GM11168 (cell line): ENCODE data around the gene BAMBI.

Experiments
- in situ Hi-C: fragments of 300-500 bp; cut with MboI; formaldehyde crosslinking; loops from one replicate; pipeline ENCODE4 v1.12.0; 2022; ENCODE audit warnings: low sequenced_read_pairs; ENCODE audit not compliant: unreplicated experiment

The BAMBI gene

GRCh38 chr10:28669227-28670173, 7.8 kb upstream of the BAMBI start:
- in situ Hi-C loops: loop anchor here (5.0 to 25.0 kb wide), 3 partner anchors 318 to 635 kb away; no protein-coding TSS in a partner anchor

- in situ Hi-C loops: loop anchor here (25.0 kb wide), 1 partner anchor 463 kb away; no protein-coding TSS in a partner anchor
These were observed 2.5 kb upstream of the BAMBI start for GRCh38 chr10:28674782-28675181.

DNA sequence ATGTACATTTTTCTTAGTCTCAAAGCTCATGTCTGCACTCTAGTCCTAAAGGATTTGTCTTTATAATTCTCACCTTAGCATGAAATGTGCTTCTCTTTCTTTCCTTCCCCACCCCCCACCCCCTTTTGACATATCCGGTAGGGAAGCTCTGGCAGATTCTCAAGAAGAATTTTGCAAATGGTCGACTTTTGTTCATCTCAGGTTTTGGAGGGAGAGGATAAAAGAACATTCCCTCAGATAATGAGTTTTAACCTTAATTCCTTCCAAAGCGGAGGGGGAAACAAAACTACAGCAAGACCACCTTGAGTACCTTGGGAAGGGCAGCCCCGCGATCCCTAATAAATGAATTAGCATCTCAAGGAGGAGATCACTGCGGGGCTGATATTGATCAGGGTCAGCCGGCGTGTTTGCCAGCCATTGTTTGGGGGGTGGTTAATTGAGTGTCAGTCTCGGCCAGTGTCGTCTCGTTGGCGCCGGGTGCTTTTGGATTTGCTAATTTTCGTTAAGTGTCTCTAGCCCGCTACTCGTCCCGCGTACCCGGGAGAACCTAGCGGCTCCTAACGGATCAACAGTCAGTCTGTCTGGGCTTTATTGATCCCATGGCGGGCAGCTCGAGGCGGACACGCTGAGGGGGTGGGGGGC, 874 bp upstream of the BAMBI start:
- in situ Hi-C loops: no loop called here

DNA sequence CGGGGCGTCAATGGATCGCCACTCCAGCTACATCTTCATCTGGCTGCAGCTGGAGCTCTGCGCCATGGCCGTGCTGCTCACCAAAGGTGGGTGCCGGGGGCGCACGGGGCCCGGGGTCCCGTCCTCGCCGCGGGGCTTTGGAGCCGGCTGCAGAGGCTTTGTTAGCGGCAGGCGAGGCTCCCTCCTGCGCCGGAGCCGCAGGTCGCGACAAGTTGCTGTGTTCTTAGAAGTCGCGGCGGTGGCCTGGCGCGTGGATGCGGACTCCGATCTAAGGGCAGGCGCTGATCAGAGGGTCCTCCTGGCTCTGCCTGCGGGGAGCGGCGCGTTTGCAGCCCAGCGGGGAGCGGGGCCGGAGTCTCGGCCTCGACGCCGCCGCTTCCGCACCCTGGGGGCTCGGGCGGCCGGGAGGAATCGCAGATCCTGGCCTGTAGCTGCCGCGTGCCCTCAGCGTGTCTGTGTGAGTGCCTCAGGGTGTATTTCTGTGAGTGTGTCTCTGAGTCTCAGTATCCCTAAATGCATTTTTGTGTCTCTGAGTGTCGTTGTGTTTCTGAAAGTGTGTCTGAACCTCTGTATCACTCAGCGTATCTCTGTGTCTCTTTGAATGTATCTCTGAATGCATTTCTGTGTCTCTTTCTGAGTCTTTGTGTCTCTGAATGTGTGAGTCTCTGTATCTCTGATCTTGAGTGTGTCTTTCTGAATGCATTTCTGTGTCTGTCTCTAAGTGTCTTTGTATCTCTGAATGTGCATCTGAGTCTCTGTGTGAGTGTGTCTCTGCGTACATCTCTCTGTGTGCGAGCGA, 766 bp downstream of the BAMBI start:
- in situ Hi-C loops: no loop called here

DNA sequence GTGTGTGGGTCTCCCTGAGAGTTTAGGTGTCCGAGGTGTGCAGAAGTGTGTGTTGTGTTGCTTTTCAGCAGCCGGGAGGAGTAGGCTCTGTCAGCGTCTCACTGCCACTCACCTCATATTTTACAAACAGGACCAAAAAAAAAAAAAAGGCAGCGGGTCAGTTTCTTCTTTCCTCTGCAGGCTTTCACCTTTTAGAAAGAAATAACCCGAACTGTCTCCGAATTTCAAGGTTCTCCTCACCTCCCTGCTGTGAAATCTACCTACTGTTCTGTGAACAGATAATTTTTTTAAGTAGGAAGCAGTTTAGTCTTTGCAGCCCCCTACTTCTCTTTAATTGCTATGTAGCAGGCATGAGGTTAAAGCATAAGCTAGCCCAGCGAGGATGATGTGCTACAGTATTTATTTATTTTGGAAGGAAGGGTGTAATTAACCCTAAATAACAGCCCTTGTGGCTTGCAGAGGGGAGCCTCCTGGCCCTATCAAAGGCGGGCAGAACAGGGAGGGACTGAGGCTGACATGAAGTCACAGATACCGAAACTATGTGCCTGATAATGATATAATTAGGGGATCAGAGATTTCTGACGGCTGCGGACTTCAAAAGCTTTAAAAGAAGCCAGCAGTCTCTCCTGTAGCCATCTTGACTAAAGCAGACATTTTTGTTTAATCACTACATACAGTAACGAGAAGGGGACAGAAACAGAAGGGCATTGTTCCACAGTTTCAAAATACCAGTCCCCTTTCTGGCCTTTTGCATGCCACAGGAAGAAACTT, 1.6 kb downstream of the BAMBI start:
- in situ Hi-C loops: no loop called here

DNA sequence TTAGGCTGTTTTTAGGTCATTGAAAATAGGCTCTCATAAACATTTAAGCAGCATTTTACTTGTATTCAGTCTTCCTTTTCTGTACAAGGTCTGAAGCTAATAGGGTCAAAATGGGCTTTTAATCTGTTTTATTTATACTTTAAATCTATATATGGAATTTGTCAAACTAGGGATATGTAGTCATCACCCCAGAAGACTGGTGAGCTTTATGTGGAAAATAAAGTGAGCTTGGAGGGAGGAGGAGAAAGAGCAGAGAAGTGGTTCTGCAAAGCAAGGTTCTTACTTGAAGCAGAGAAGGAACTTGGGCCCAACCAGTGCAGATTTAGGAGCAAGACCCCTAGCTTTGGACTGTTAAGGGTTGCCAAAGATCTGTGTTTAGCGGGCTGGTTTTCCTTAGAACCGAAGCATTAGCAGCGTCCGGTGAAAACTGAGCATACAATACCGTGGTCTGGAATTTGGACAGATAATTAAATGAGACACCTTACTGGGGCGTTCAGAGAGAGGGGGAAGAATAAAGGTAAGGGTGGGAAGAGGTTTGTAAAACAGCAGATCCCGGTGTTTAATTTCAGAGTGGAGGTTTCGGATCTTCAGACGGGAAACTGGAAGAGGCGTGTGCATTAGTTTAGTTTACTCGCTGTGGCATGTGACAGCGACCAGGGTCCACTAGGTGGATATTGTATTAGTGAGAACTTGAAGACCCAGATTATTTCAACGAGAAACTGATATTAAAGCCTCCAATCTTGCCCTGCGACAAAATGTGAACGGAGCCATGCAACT, 2.4 kb downstream of the BAMBI start:
- in situ Hi-C loops: no loop called here

DNA sequence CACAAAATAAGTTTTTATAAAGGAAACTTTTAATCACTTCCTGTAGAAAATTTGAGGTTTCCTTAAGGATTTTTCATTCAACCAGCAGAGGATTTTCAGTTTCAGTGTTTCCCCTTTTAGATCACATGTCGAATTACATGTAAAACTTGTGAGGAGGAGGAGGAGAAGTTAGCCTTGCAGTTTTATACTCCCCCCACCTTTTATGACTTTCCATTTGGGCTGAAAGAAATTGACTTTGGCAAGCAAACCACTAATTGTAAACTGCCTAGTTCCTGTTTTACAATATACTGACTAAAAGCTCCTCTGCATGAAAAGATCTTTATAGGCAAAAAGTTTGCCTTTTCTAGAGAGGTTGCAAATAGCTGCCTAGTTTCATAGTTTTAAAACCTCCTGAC, 3.0 kb downstream of the BAMBI start:
- in situ Hi-C loops: no loop called here

DNA sequence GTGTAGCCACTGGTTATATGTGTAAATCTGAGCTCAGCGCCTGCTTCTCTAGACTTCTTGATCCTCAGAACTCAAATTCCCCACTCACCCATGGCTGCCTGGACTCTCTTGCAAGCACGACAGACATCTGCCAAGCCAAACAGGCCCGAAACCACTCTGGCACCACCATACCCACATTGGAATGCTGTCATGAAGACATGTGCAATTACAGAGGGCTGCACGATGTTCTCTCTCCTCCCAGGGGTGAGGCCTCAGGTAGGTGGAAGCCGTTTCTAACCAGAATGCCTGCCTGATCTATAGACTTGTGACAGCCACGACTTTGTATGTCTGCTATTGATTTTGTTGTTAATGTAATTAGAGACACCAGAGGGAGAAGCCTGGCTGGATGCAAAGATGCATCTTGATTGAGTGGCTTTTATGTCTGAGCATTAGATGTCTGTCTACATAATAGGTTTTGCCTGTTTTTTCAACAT, 4.0 kb downstream of the BAMBI start:
- in situ Hi-C loops: no loop called here

- in situ Hi-C loops: no loop called here
These were observed 4.8 kb downstream of the BAMBI start for GRCh38 chr10:28681928-28682750.

DNA sequence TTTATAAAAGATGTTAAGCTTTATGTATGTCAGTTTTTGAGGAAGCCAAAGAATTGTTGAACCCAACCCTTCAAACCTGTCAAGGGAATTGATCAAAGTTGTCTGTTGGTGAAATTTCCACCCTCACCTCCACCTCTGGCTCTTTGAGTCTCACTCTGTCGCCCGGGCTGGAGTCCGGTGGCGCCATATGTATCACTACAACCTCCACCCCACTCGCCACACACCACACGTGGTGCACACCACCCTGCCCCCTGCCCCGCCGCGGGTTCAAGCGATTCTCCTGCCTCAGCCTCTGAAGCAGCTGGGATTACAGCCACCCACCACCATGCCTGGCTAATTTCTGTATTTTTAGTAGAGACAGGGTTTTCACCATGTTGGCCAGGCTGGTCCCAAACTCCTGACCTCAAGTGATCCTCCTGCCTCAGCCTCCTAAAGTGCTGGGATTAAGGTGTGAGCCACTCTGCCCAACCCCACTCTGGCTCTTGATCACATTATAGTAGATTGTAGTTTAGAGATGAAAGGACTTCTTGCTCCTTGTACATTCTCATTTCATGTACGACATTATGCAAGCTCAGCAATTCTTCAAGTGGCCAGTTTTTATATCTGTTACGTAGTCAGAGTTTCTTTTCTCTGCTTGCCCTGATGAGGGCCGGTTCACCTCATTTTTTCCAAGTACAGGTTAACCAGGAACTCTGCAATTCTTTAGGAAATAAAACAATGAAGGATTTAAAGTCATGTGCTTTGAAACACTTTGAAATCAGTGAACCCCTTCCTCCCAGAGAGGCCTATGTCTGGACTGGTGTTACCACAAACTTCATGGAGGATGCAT, 7.0 kb downstream of the BAMBI start:
- in situ Hi-C loops: no loop called here

DNA sequence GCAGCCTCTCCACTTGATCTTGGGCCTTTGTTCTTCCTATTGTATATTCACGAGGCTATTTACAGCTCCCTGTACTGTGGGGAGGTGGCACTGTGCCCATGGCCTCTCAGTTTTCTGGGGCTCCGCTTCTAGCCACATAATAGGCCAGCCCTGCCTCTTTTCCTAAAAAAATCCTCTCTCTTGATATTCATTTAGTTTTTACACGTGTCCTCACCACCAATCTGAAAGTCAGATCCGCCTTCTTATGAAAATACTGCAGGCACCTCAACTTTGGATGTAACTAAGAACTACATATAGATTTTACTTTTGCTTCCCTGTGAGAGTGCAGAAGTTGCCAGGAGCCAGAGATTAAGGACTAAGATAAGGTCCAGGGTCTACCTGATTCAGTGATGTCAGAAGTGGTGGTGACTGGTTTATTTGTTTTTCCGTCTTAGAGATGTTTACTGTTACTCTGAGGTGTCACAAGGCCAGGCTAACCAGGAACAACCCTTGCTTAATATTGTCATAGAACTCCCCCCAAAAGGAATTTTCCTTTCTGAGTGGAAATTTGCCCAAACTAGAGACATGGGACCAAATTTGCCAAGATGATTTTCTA, 7.8 kb downstream of the BAMBI start:
- in situ Hi-C loops: no loop called here

- in situ Hi-C loops: no loop called here
These were observed 8.4 kb downstream of the BAMBI start for GRCh38 chr10:28685717-28686116.

GRCh38 chr10:28686835-28687682, 9.7 kb downstream of the BAMBI start:
- in situ Hi-C loops: no loop called here

- in situ Hi-C loops: no loop called here
These were observed 10.3 kb downstream of the BAMBI start for GRCh38 chr10:28687683-28688001.

- in situ Hi-C loops: no loop called here
These were observed 13.2 kb downstream of the BAMBI start for GRCh38 chr10:28690545-28690944.

DNA sequence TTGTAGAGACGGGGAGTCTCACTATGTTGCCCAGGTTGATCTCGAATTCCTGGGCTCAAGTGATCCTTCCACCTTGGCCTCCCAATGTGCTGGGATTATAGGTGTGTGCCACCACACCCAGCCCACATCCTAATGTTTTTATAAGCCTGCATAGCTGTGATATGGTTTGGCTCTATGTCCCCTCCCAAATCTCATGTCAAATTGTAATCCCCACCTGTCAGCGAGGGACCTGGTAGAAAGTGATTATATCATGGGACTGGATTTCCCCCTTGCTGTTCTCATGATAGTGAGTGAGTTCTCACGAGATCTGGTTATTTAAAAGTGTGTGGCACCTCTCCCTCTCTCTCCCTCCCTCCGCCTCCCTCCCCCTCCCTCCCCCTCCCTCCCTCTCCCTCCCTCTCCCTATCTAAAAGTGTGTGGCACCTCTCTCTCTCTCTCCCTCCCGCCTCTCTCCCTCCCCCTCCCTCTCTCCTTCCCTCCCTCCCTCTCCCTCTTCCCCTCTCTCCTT, 13.9 kb downstream of the BAMBI start:
- in situ Hi-C loops: no loop called here
